ENCODE results near the gene SLC28A3.

DNA sequence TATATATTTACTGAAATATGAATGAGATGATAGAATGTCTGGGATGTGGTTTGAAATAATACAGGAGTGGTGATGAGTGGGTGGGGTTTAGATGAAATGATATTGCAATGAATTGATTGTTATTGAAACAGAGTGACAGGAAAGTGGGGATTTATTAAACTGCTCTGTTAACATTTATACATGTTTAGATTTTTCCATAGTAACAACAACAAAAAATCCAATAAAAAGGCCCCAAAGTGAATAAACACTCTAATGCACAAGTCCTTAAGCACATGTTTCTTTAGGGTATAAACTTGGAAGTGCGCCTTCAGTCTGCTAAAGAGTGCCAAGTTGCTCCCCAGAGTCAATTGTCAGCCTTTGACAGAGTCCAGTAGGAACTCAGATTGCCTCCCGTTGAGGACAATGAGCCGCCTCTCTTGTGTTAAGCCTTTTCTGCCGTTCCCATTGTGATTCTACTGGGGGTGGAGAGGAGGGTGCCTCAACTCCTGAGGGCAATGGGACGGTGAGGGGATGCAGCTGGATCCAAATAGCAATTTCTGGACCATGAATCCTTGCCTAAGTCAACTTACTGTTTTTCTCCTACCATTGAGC, 112.3 kb downstream of the SLC28A3 start:
- no peak for TF ChIP-seq TAF1 (IDR thresholded peaks at IDR 0.05; ENCODE audit: borderline replicate concordance, insufficient read depth, low read length)
- no peak for TF ChIP-seq POLR2AphosphoS5 (IDR thresholded peaks at IDR 0.05; ENCODE audit: low read depth, low read length)
- TF ChIP-seq, protein P1, sequence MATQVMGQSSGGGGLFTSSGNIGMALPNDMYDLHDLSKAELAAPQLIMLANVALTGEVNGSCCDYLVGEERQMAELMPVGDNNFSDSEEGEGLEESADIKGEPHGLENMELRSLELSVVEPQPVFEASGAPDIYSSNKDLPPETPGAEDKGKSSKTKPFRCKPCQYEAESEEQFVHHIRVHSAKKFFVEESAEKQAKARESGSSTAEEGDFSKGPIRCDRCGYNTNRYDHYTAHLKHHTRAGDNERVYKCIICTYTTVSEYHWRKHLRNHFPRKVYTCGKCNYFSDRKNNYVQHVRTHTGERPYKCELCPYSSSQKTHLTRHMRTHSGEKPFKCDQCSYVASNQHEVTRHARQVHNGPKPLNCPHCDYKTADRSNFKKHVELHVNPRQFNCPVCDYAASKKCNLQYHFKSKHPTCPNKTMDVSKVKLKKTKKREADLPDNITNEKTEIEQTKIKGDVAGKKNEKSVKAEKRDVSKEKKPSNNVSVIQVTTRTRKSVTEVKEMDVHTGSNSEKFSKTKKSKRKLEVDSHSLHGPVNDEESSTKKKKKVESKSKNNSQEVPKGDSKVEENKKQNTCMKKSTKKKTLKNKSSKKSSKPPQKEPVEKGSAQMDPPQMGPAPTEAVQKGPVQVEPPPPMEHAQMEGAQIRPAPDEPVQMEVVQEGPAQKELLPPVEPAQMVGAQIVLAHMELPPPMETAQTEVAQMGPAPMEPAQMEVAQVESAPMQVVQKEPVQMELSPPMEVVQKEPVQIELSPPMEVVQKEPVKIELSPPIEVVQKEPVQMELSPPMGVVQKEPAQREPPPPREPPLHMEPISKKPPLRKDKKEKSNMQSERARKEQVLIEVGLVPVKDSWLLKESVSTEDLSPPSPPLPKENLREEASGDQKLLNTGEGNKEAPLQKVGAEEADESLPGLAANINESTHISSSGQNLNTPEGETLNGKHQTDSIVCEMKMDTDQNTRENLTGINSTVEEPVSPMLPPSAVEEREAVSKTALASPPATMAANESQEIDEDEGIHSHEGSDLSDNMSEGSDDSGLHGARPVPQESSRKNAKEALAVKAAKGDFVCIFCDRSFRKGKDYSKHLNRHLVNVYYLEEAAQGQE (IDR thresholded peaks at IDR 0.05; ENCODE audit: insufficient read depth in 1 of 2, low read depth in 2 of 2, low read length in 2 of 2): no peak
- TF ChIP-seq SIN3A (IDR thresholded peaks at IDR 0.05; ENCODE audit: borderline replicate concordance, insufficient read depth, low read length): no peak

All from PFSK-1 (cell line).